Stimulated activated CD4-positive, alpha-beta T cell treated with anti-CD3 and anti-CD28 coated beads, Interleukin-15, amount 100 ng/mL, for 48 hours (primary cell): ENCODE results near the gene PRICKLE3.
A peak's percentile ranks its signal among the peaks of the same experiment; 100 is the strongest.

Experiments
- DNase-seq, 2 donors: peaks; one replicate each; pipeline ENCODE4 v3.0.0-alpha.2; 2020; ENCODE audit warnings: low read depth in 2 of 2

Gene PRICKLE3

DNA sequence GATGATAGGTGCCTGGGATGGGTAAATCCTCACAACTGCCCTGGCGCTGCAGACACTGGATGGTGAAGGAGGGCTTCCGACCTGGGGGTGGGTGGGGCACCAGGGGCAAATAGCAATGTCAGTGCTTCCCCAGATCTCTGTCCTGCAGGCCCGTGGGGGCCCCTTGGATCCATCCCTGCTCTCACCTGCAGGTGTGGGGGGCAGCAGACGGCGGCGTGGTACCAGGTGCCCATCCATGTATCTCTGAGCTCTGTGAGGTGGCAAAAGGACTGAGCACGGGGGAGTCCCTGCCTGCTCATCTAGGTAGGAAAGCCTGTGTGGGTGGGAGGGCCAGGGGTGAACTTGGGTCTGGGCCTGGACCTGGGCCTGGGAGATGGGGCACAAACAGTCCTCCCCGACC lies 20.4 kb upstream of the PRICKLE3 start:
- DNase-seq: no peak

DNA sequence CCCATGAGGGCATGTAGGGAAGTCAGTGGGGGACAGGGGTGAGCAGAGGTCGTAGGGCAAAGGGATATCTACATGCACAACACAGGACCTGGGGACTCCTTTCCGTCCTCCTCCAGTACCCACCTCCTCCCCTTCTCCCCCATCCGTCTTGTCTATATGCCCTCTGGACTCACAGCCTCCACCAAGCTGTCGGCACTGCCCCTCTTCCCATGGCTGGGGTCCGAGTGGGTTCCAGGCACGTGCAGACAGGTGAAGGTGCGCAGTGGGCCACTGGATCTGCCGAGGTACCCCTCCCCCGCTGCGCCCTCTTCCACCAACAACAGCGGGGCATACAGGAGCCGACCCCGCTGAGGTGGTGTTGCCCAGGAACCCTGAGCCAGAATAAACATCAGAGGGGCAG lies 19.3 kb upstream of the PRICKLE3 start:
- no peak for DNase-seq

DNA sequence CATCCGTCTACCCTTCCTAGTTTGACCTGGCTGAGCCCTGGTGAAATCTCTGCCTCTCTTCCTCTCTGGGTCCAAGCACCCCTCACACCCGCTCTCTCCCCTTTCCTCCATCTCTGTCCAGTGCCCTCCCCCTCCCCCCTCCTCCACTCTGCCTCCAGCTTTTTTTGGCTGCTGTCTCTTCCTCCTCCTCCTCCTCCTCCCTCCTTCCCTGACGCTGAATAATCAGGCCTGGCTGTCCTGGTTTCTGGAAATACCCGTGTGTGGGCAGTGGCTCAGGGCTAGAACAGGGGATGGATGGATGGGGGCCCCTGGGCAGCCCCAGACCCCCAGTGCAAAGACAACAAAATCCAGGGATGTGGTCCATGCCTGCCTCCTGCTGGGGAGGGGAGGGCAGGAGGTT lies 18.5 kb upstream of the PRICKLE3 start:
- no peak for DNase-seq

- no peak for DNase-seq
Observed at GRCh38 chrX:49204017-49204416, 17.8 kb upstream of the PRICKLE3 start.

- DNase-seq: no peak
Observed at GRCh38 chrX:49203536-49203935, 17.4 kb upstream of the PRICKLE3 start.

GRCh38 chrX:49202022-49202421 lies 15.8 kb upstream of the PRICKLE3 start:
- DNase-seq: no peak

GRCh38 chrX:49199906-49200771 lies 14.0 kb upstream of the PRICKLE3 start, which contains the start of gene SYP:
TSS of gene SYP (minus strand) at chrX:49200193. CDS start at chrX:49200186, 7 bp downstream.
- DNase-seq: peak; percentile 77 to 78

- DNase-seq: no peak
Observed at GRCh38 chrX:49199315-49199595, 13.1 kb upstream of the PRICKLE3 start.

DNA sequence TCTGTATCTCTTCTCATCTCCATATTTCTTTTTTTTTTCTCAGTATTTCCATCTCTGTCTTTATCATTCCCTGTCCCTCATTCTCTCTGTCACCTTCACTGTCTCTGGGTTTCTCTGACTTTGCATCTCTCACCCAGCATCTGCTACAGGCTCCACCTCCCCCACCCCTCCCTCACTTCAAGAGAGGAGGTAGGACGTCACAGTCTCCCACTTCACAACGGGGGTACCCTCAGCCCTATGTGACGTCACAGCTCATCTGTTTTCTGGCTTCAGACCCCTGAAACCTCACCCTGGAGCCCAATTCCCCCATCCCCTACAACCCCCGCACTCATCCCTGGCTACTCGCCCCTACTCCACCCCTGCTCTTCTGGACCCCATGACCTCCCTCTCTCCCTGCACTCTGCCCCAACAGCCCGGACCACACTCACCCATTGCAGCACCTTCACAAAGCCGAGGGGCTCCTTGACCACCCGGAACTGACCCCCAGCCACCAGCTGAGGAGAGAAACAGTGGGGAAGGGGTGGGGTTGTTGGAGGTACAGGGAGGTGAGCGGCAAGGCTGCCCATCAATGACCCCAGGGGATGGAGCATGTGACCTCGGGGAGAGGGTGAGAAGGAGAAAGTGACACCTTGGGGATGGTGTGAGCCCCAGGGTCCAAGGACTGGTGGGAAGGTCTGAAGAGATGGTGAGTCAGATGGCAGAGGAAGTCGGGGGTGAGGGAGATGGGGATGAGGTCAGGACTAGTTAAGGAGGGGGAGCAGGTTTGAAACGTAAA lies 12.6 kb upstream of the PRICKLE3 start:
- no peak for DNase-seq

DNA sequence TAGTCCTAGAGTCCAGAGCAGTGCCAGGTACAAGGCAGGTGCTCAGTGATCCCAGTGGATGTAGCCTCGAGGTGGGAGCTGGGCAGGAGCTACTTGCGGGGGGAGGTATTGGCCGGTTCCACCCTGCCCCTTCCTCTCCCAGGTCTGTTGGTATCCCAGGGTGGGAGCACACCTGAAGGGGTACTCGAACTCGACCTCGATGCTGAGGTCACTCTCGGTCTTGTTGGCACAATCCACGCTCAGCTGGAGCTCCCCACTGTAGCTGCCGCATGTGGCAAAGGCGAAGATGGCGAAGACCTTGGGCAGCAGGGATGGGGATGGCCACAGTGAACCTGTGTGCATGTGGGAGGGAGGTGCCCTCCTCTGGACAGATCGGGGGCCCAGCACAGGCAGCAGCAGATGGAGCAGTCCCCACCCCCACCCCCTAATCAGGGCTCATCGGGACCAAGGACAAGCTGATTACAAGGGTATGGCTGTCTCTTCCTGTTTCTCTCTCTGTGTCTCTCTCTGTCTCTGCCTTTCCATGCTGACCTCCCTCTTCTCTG lies 11.4 kb upstream of the PRICKLE3 start:
- no peak for DNase-seq

DNA sequence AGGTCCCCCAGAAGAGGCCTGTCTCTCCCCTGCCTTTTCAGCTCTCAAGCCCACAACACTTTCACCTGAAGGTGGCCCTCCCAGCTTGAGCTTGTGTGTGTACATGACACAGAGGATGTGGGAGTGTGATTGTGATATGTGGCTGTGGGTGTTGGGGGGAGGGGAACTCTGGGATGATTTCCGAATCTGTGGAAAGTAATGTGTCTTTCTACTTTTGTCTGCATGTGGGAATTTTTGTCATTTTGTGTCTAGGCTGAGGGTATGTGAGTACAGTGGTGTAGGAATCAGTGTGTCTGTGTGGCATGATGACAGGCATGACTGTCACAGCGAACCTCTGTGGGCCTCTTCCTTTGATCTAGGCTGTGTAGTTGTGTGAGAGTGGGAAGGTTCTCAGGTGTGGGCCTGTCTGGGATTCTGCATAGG lies 7.4 kb upstream of the PRICKLE3 start:
- DNase-seq: no peak

- no peak for DNase-seq
Observed at GRCh38 chrX:49192722-49193328, 6.7 kb upstream of the PRICKLE3 start.

- DNase-seq: no peak
Observed at GRCh38 chrX:49191574-49192011, 5.4 kb upstream of the PRICKLE3 start.

- peak; percentile 75 to 80 for DNase-seq
Observed at GRCh38 chrX:49190821-49191573, 4.8 kb upstream of the PRICKLE3 start.

- DNase-seq: no peak
Observed at GRCh38 chrX:49189606-49190005, 3.4 kb upstream of the PRICKLE3 start.

GRCh38 chrX:49188468-49189076 lies 2.4 kb upstream of the PRICKLE3 start:
- no peak for DNase-seq

- no peak for DNase-seq
Observed at GRCh38 chrX:49187526-49187925, 1.4 kb upstream of the PRICKLE3 start.

- DNase-seq: no peak
Observed at GRCh38 chrX:49187028-49187394, 838 bp upstream of the PRICKLE3 start.

DNA sequence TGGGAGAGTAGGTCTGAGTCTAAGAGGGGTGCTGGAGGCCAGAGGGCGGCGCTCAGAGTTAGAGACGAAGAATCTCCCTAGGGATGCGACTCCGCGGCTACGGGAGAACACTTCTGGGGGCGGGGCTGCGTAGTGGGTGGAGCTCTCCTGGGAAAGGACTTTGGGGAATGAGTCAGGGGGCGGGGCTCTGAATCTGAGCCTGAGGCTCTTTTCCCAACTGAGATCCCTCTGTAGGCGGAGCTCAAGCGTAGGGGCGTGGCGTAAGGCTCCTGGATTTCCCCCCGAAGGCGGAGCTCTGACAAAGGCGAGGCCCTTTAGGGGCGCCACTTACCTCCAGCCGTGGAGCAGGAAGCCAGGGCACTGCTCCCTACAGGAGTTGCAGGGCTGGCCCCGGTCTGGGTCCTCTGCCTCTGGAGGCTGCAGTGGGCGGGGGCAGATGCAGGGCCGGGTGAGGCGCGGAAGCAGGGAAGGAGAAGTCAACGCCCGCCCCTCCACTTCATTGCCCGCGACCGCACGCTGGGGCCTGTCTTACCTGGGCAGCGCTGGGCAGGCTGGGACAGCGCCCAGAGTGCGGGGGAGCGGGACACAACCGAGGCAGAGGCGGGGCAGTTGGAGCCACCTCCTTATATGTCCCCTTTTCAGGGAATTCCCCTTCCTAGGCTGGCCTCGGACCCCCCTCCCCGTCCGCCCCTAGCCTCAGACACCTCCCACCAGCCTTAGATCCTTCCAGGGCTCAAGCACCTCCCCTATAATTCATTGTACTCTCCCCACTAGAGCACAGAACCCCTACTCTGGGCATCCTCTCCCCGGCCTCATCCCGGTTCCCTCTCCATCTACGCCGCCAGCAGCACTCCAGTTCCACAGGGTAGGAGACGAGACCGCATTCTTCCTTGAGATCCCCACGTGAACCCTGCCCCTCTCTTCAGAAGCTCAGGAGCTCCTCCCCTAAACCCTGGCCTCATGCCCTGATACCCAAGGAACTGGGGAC lies 1.6 kb downstream of the PRICKLE3 start:
- peak in 1 of 2 donors; percentile 28 for DNase-seq

DNA sequence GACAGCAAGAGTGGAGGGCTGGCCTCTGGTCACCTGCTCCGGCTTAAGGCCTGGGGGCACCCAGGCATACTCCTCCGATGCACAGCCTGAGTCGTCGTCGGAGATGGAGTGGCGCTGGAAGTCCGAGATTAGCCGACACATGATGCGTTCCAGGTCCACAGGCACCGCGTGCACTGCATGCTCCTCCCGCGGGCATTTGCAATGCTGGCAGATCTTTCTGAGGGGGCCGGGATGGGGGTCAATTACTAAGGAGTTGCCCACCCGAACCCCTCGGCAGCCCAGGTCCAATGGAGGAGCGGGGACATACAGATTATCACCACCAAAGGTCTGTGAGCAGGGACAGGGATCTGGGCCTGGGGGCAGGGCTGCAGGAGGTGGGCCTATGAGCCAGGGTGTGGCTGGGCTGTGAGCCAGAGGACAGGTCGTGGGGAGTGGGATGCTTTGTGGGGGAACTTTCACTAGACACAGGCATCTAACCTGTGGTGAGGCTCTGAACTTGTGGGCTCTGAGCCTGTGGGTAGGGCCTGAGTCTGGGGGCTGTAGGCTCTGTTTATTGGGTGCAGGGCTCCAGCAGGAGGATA lies 2.4 kb downstream of the PRICKLE3 start:
- DNase-seq: no peak
